GM18517 (cell line): ENCODE measurements around the gene GPN3.
"Not testable (repeated sequence)": the region's sequence is repeated elsewhere in the genome, so short reads cannot be mapped to it uniquely, and the experiment has no call there.

Source experiments
- ATAC-seq: cut with Tn5 transposase; IDR thresholded peaks from one replicate; pipeline ENCODE4 v1.9.1; 2021; ENCODE audit warnings: mild to moderate bottlenecking, moderate library complexity; ENCODE audit not compliant: unreplicated experiment

The GPN3 gene

GRCh38 chr12:110449799-110450497, 18.1 kb downstream of the GPN3 start, which contains the start of gene ARPC3:
TSS of gene ARPC3 (minus strand) at chr12:110450337. CDS start at chr12:110450260, 77 bp downstream.
- peak; percentile 89 for ATAC-seq

- ATAC-seq = no peak
Observed at GRCh38 chr12:110444455-110444854, 23.6 kb downstream of the GPN3 start.

DNA sequence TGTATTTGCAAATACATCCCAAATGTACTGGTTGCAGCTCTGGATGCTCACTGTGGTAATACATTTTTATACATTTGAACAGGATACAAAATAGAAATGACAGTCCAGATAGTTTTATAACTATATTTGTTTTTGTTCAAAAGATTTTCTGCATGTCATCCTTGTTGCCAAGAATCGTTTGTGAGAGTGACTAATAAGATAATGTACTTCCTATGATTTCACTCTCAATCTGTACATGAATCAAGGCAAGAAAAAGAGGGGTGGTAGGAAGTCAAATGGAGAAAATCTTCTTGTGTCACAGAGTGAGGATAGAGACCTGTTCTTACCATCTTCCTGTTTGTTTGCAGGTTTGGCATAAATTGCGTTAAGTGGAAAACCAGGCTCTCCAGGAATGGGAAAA, 31.8 kb downstream of the GPN3 start:
- ATAC-seq = no peak

- ATAC-seq = peak; percentile 10
Observed at GRCh38 chr12:110431957-110432587, 36.0 kb downstream of the GPN3 start.

GRCh38 chr12:110429676-110430075, 38.4 kb downstream of the GPN3 start:
- ATAC-seq = not testable (repeated sequence)

GRCh38 chr12:110426406-110426805, 41.7 kb downstream of the GPN3 start:
- ATAC-seq = no peak

GRCh38 chr12:110424237-110424636, 43.8 kb downstream of the GPN3 start:
- ATAC-seq = no peak

DNA sequence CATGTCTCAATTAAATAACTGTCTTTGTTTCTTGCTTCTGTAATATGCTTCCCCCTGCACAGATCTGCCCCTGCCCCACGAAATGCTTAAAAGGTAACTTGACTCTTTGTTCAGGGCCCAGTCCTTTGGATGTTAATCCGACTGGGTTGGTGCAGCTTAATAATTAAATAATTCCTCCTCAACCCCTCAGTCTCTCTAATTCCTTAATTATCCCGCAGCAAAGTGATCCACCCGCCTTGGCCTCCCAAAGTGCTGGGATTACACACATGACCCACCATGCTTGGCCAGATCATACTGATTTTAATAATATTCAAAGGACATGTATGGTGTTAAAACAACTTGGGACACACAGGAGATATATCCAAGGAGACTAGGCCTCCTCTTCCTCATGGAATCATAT, 46.4 kb downstream of the GPN3 start:
- no peak for ATAC-seq

GRCh38 chr12:110421159-110421661, 46.8 kb downstream of the GPN3 start:
- no peak for ATAC-seq

- ATAC-seq = not testable (repeated sequence)
Observed at GRCh38 chr12:110420644-110421043, 47.4 kb downstream of the GPN3 start.

- ATAC-seq = not testable (repeated sequence)
Observed at GRCh38 chr12:110417113-110417512, 50.9 kb downstream of the GPN3 start.

- not testable (repeated sequence) for ATAC-seq
Observed at GRCh38 chr12:110410086-110410485, 58.0 kb downstream of the GPN3 start.

DNA sequence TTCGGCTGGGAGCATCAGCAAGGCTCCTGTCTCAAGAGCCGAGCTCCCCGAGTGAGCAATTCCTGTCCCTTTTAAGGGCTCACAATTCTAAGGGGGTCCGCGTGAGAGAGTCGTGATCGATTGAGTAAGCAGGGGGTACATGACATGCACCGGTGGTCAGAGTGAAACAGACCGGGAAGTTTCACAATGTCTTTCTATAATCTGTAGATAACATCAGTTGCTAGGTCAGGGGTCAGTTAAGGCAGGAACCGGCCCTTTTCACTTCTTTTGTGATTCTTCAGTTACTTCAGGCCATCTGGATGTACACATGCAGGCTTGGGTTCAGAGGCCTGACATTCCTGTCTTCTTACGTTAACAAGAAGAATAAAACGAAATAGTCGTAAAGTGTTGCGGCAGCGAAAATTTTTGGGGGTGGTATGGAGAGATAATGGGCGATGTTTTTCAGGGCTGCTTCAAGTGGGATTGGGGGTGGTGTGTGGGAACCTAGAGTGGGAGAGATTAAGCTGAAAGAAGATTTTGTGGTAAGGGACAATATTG, 62.9 kb downstream of the GPN3 start:
- not testable (repeated sequence) for ATAC-seq

DNA sequence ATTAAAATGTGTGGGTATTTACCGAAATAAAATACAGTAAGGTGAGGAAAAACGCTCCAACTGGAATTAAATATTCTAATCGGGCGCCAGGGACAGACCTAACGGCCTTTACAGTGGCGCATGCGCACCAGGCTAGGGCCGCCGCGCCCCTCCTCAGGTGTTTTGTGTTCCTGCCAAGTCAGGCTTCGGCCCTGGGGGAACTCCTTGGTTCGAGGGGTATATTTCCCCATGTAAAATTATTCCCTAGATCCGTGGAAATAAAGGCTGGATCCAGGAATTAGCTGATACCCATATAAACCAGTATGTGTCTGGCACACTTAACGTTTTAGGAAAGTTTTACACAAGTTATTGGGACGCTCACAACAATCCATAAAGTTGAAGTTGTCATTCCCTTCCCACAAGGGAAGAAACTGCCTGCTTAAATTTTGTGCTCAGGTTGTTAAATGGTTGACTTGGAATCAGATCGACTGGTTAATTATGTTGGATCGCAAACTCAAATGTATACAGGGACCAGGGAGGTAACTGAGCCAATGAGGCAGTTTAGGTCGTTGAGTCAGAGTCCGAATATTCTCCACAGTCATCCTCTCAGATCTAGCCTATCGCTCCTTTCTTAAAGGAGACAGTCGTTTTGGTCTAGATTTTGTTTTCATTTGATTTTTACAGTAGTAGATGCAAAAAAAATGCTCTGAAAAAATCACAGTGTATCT, 63.9 kb downstream of the GPN3 start:
- peak; percentile 42 for ATAC-seq

- peak; percentile 66 for ATAC-seq
Observed at GRCh38 chr12:110403146-110403975, 64.7 kb downstream of the GPN3 start, which contains the start of gene ANAPC7. TSS of gene ANAPC7 (minus strand) at chr12:110403708. CDS start at chr12:110403627, 81 bp downstream.
